Neural crest cell (in vitro differentiated cells): ENCODE data around the gene VPS45. TPM values are rescaled to one million over a fixed set of nuclear protein-coding genes. Genes with fewer than 3 reads are reported as not detected.

Experiments
- DNase-seq: peaks from one replicate; pipeline ENCODE4 v3.0.0; 2021; ENCODE audit warnings: low read depth, mixed read lengths, low spot score
- H3K27ac Mint-ChIP-seq: one replicate; pipeline ENCODE4 v1.8.0; 2021; ENCODE audit warnings: mild to moderate bottlenecking, mixed read lengths; ENCODE audit not compliant: unreplicated experiment
- H3K27me3 Mint-ChIP-seq: 2 replicates; pipeline ENCODE4 v1.8.0; 2021; ENCODE audit warnings: low read depth, mild to moderate bottlenecking, mixed read lengths
- H3K36me3 Mint-ChIP-seq: 2 replicates; pipeline ENCODE4 v1.8.0; 2021; ENCODE audit warnings: low read depth, mild to moderate bottlenecking, mixed read lengths
- H3K4me1 Mint-ChIP-seq: 2 replicates; pipeline ENCODE4 v1.8.0; 2021; ENCODE audit warnings: mixed read lengths
- H3K4me3 Mint-ChIP-seq: one replicate; pipeline ENCODE4 v1.8.0; 2021; ENCODE audit warnings: mild to moderate bottlenecking, mixed read lengths
- H3K9me3 Mint-ChIP-seq: 2 replicates; pipeline ENCODE4 v1.8.0; 2021; ENCODE audit warnings: mixed read lengths
- total RNA-seq: library from RNA; stranded (reverse); gene quantifications from 2 replicates; pipeline ENCODE4 v1.2.1, GENCODE V29; 2021
- TF ChIP-seq, protein P1 (sequence below): fragments of 200-600 bp; sonication (generic); conservative IDR thresholded peaks from 2 replicates; pipeline ENCODE4 v1.5.0; 2021; ENCODE audit warnings: antibody characterized with exemption, mild to moderate bottlenecking

VPS45 gene
- total RNA-seq, 1 donor from 2014 or later, result 48.8 TPM

DNA sequence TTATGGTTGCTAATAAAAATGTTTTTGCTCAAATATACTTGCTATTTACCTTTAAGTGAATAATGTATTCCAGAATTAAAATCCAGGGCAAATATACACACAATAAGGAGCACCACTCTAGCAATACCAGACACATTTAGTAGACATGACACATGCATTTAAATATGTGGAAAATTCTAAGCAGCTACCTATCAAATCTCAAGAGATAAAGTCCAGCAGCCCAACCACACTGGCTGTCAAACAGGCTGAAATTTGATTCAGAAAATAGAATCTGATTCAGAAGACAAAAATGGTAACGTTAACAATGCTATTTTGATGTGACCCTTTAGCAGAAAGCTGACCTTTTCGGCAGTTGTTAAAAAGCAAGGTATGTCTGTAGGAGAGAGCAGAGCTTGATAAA is 124.4 kb downstream of the VPS45 start:
- no peak overlapping the region for H3K27ac Mint-ChIP-seq
- H3K9me3 Mint-ChIP-seq, result peaks cover 2% of the 10 kb centered on the region
- no peak overlapping the region for H3K4me3 Mint-ChIP-seq
- H3K27me3 Mint-ChIP-seq, result no peaks in the 10 kb centered on the region
- no peak for DNase-seq
- TF ChIP-seq, protein P1, sequence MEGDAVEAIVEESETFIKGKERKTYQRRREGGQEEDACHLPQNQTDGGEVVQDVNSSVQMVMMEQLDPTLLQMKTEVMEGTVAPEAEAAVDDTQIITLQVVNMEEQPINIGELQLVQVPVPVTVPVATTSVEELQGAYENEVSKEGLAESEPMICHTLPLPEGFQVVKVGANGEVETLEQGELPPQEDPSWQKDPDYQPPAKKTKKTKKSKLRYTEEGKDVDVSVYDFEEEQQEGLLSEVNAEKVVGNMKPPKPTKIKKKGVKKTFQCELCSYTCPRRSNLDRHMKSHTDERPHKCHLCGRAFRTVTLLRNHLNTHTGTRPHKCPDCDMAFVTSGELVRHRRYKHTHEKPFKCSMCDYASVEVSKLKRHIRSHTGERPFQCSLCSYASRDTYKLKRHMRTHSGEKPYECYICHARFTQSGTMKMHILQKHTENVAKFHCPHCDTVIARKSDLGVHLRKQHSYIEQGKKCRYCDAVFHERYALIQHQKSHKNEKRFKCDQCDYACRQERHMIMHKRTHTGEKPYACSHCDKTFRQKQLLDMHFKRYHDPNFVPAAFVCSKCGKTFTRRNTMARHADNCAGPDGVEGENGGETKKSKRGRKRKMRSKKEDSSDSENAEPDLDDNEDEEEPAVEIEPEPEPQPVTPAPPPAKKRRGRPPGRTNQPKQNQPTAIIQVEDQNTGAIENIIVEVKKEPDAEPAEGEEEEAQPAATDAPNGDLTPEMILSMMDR, result no peak
- H3K36me3 Mint-ChIP-seq, result no peaks in the 10 kb centered on the region
- H3K4me1 Mint-ChIP-seq, result peaks cover 7% of the 10 kb centered on the region

DNA sequence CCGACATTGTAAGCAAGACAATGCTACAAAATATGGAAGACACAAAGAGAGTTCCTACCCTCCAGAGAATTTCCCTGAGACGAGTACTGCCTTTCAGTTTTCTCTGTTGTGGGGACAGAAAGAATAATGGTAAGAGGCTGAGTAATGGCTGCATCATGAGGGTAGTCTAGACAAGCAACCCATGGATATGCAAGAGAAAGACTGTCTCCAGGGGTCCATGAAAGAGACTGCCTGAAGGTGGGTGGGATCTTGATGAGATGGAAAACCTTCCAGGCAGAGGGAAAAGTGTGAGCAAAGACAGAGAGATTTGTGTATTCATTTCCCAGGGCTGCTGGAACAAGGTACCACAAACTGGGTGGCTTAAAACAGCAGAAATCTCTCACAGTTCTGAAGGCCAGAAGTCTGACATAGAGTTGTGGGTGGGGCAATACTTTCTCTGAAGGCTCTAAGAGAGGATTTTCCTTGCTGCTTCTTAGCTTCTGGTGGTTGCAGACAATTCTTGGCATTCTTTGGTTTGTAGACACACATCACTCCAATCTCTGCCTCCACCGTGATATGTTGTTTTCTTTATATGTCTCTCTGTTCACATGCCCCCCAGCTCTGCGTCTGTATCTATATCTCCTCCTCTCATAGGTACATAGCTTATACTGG is 126.9 kb downstream of the VPS45 start:
- TF ChIP-seq, protein P1, result no peak
- DNase-seq, result no peak
- Mint-ChIP-seq H3K4me3 (no peak overlapping the region), H3K4me1 (no peaks in the 10 kb centered on the region), H3K9me3 (peaks cover 2% of the 10 kb centered on the region), H3K36me3 (no peaks in the 10 kb centered on the region), H3K27ac (no peak overlapping the region), H3K27me3 (peaks cover 2% of the 10 kb centered on the region)

Other genes with a start within 250 kb of the VPS45 start
- 10.1 TPM in 2 replicates for gene BOLA1, start 168.2 kb upstream of the VPS45 start, total RNA-seq
- gene SV2A, start 149.9 kb upstream of the VPS45 start, total RNA-seq, result 48.4 and 49.5 TPM in 2 replicates
- gene SF3B4, start 140.0 kb upstream of the VPS45 start, total RNA-seq, result 90.9 and 95.3 TPM in 2 replicates
- gene MTMR11, start 130.9 kb upstream of the VPS45 start, total RNA-seq, result 4.5 and 6.3 TPM in 2 replicates
- 27.7 and 28.3 TPM in 2 replicates for gene OTUD7B, start 57.0 kb upstream of the VPS45 start, total RNA-seq
- 106 and 113 TPM in 2 replicates for gene PLEKHO1, start 82.1 kb downstream of the VPS45 start, total RNA-seq
- gene ANP32E, start 168.3 kb downstream of the VPS45 start, total RNA-seq, result 110 and 114 TPM in 2 replicates
- 28.9 and 31.9 TPM in 2 replicates for gene CA14, start 190.0 kb downstream of the VPS45 start, total RNA-seq
- 142 and 145 TPM in 2 replicates for gene APH1A, start 201.2 kb downstream of the VPS45 start, total RNA-seq
- 15.0 and 16.1 TPM in 2 replicates for gene C1orf54, start 205.0 kb downstream of the VPS45 start, total RNA-seq
- 3.7 and 5.0 TPM in 2 replicates for gene CIART, start 214.8 kb downstream of the VPS45 start, total RNA-seq
- gene MRPS21, start 226.1 kb downstream of the VPS45 start, total RNA-seq, result 96.2 and 101 TPM in 2 replicates